Measurements from ENCODE around the gene MAPKAPK2.
"Not testable (repeated sequence)": the region's sequence is repeated elsewhere in the genome, so short reads cannot be mapped to it uniquely, and the experiment has no call there.

MAPKAPK2 gene

GRCh38 chr1:206745301-206745700 is 60.6 kb downstream of the MAPKAPK2 start:
- Histone ChIP-seq H3K36me3 (ENCODE audit: control insufficient read depth in 2 of 2, insufficient read depth in 2 of 2, low read length in 2 of 2) (no peaks in the 10 kb centered on the region), H3K4me3 (ENCODE audit: low read length in 2 of 2) (no peak overlapping the region), H3K9me3 (ENCODE audit: control insufficient read depth in 2 of 2, low read length in 2 of 2) (no peaks in the 10 kb centered on the region), H3K4me1 (ENCODE audit: control insufficient read depth, insufficient read depth, low read length) (no peaks in the 10 kb centered on the region), H3K27ac (ENCODE audit: low read length) (no peak overlapping the region), H3K27me3 (ENCODE audit: control insufficient read depth in 1 of 2, insufficient read depth in 2 of 2, low read length in 2 of 2) (peaks cover 2% of the 10 kb centered on the region in 2 donors), H3K9ac (ENCODE audit: low read length in 2 of 2) (no peak overlapping the region)

DNA sequence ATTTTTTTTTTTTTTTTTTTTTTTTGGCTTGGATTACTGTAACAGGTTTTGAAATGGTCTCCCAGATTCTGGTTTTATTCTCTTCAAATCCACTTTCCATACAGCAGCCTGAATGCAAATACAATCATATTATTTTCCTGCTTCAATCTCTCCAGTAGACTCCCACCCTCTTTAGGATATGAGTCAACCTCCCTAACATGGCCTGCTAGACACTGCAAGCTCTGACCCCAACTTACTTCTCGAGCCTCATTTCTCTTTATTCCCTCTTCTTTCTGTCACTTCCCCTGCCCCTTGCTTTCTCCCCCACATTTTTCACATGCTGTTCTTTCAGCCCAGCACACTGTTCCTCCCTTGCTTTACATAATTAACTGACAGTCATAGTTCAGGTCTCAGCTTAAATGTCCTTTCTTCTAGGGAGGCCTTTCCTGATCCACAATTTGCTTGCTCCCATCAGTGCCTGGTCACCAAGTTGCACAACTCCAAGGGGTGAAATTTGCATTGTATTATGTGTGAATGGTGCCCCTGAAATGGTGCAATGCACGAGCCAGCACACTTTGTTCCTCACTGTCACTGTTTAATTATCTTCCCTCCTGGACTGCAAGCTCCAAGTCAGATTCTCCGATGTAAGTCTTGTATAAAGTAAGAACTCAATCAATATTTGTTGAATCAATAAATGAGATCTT is 63.8 kb downstream of the MAPKAPK2 start:
- peaks cover 2% of the 10 kb centered on the region in 2 donors for H3K27me3 ChIP-seq (ENCODE audit: control insufficient read depth in 1 of 2, insufficient read depth in 2 of 2, low read length in 2 of 2)
- no peaks in the 10 kb centered on the region for H3K36me3 ChIP-seq (ENCODE audit: control insufficient read depth in 2 of 2, insufficient read depth in 2 of 2, low read length in 2 of 2)
- H3K27ac ChIP-seq (ENCODE audit: low read length): no peak overlapping the region
- no peak overlapping the region for H3K9ac ChIP-seq (ENCODE audit: low read length in 2 of 2)
- H3K9me3 ChIP-seq (ENCODE audit: control insufficient read depth in 2 of 2, low read length in 2 of 2): no peaks in the 10 kb centered on the region
- H3K4me3 ChIP-seq (ENCODE audit: low read length in 2 of 2): no peak overlapping the region
- no peaks in the 10 kb centered on the region for H3K4me1 ChIP-seq (ENCODE audit: control insufficient read depth, insufficient read depth, low read length)

- H3K9me3 ChIP-seq (ENCODE audit: control insufficient read depth in 2 of 2, low read length in 2 of 2): no peaks in the 10 kb centered on the region
- H3K4me1 ChIP-seq (ENCODE audit: control insufficient read depth, insufficient read depth, low read length): no peaks in the 10 kb centered on the region
- no peak overlapping the region for H3K9ac ChIP-seq (ENCODE audit: low read length in 2 of 2)
- H3K27ac ChIP-seq (ENCODE audit: low read length): no peak overlapping the region
- no peaks in the 10 kb centered on the region for H3K36me3 ChIP-seq (ENCODE audit: control insufficient read depth in 2 of 2, insufficient read depth in 2 of 2, low read length in 2 of 2)
- H3K4me3 ChIP-seq (ENCODE audit: low read length in 2 of 2): no peak overlapping the region
- H3K27me3 ChIP-seq (ENCODE audit: control insufficient read depth in 1 of 2, insufficient read depth in 2 of 2, low read length in 2 of 2): peaks cover 0 to 2% of the 10 kb centered on the region in 2 donors
Observed at GRCh38 chr1:206751891-206752290, 67.2 kb downstream of the MAPKAPK2 start.

- no peaks in the 10 kb centered on the region for H3K4me1 ChIP-seq (ENCODE audit: control insufficient read depth, insufficient read depth, low read length)
- peaks cover 0 to 2% of the 10 kb centered on the region in 2 donors for H3K27me3 ChIP-seq (ENCODE audit: control insufficient read depth in 1 of 2, insufficient read depth in 2 of 2, low read length in 2 of 2)
- no peak overlapping the region for H3K27ac ChIP-seq (ENCODE audit: low read length)
- H3K36me3 ChIP-seq (ENCODE audit: control insufficient read depth in 2 of 2, insufficient read depth in 2 of 2, low read length in 2 of 2): no peaks in the 10 kb centered on the region
- no peak overlapping the region for H3K9ac ChIP-seq (ENCODE audit: low read length in 2 of 2)
- no peak overlapping the region for H3K4me3 ChIP-seq (ENCODE audit: low read length in 2 of 2)
- H3K9me3 ChIP-seq (ENCODE audit: control insufficient read depth in 2 of 2, low read length in 2 of 2): no peaks in the 10 kb centered on the region
Observed at GRCh38 chr1:206752481-206752880, 67.8 kb downstream of the MAPKAPK2 start.

DNA sequence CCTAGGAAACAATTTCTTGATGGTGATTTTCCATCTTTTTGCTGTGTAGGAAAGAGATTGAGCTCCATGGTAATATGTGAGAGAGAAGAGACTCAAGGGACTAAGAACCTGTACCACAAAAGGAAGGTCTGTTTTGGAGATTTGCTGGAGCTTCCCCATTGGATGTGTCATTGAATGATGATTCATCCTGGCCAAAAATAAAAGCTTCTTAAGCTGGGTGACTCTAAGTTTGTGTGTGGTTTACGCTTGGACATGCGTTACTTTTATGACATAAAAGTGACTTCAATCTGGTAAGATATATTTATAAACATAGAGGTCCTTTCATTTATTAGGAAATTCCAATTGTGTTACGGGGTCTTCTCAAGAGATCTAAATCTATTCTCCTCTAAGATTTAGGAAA is 68.4 kb downstream of the MAPKAPK2 start:
- Histone ChIP-seq H3K4me1 (ENCODE audit: control insufficient read depth, insufficient read depth, low read length) (no peaks in the 10 kb centered on the region), H3K9ac (ENCODE audit: low read length in 2 of 2) (no peak overlapping the region), H3K27me3 (ENCODE audit: control insufficient read depth in 1 of 2, insufficient read depth in 2 of 2, low read length in 2 of 2) (peaks cover 0 to 2% of the 10 kb centered on the region in 2 donors), H3K27ac (ENCODE audit: low read length) (no peak overlapping the region), H3K9me3 (ENCODE audit: control insufficient read depth in 2 of 2, low read length in 2 of 2) (no peaks in the 10 kb centered on the region), H3K4me3 (ENCODE audit: low read length in 2 of 2) (no peak overlapping the region), H3K36me3 (ENCODE audit: control insufficient read depth in 2 of 2, insufficient read depth in 2 of 2, low read length in 2 of 2) (no peaks in the 10 kb centered on the region)

GRCh38 chr1:206754011-206754410 is 69.3 kb downstream of the MAPKAPK2 start:
- Histone ChIP-seq H3K4me3 (ENCODE audit: low read length in 2 of 2) (no peak overlapping the region), H3K9ac (ENCODE audit: low read length in 2 of 2) (no peak overlapping the region), H3K9me3 (ENCODE audit: control insufficient read depth in 2 of 2, low read length in 2 of 2) (no peaks in the 10 kb centered on the region), H3K4me1 (ENCODE audit: control insufficient read depth, insufficient read depth, low read length) (no peaks in the 10 kb centered on the region), H3K36me3 (ENCODE audit: control insufficient read depth in 2 of 2, insufficient read depth in 2 of 2, low read length in 2 of 2) (no peaks in the 10 kb centered on the region), H3K27me3 (ENCODE audit: control insufficient read depth in 1 of 2, insufficient read depth in 2 of 2, low read length in 2 of 2) (peaks cover 0 to 2% of the 10 kb centered on the region in 2 donors), H3K27ac (ENCODE audit: low read length) (no peak overlapping the region)

- Histone ChIP-seq H3K4me1 (ENCODE audit: control insufficient read depth, insufficient read depth, low read length) (no peaks in the 10 kb centered on the region), H3K4me3 (ENCODE audit: low read length in 2 of 2) (no peak overlapping the region), H3K9me3 (ENCODE audit: control insufficient read depth in 2 of 2, low read length in 2 of 2) (no peaks in the 10 kb centered on the region), H3K9ac (ENCODE audit: low read length in 2 of 2) (no peak overlapping the region), H3K27me3 (ENCODE audit: control insufficient read depth in 1 of 2, insufficient read depth in 2 of 2, low read length in 2 of 2) (no peaks in the 10 kb centered on the region), H3K36me3 (ENCODE audit: control insufficient read depth in 2 of 2, insufficient read depth in 2 of 2, low read length in 2 of 2) (no peaks in the 10 kb centered on the region), H3K27ac (ENCODE audit: low read length) (no peak overlapping the region)
Observed at GRCh38 chr1:206757524-206758266, 73.0 kb downstream of the MAPKAPK2 start.

DNA sequence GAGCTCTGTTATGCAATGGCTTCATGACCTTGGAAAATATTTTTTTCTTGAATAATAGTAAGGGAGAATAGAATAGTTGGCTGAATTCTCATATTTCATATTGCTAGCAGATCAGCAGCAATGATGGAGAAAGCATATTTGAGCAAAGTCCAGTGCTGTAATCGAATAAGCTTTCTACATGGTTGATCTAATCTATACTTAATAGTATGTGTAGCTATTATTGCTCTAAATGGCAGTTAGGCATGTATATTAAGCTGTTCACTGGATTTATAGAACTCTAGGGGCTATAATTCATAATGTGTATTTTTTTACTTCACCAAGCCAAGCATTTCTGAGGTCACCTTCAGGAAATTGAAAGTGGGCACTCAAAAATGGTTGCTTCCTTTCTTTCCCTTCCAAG is 75.9 kb downstream of the MAPKAPK2 start:
- Histone ChIP-seq H3K27ac (ENCODE audit: low read length) (no peak overlapping the region), H3K27me3 (ENCODE audit: control insufficient read depth in 1 of 2, insufficient read depth in 2 of 2, low read length in 2 of 2) (peaks cover 0 to 3% of the 10 kb centered on the region in 2 donors), H3K36me3 (ENCODE audit: control insufficient read depth in 2 of 2, insufficient read depth in 2 of 2, low read length in 2 of 2) (no peaks in the 10 kb centered on the region), H3K4me3 (ENCODE audit: low read length in 2 of 2) (no peak overlapping the region), H3K9me3 (ENCODE audit: control insufficient read depth in 2 of 2, low read length in 2 of 2) (peaks cover 0 to 3% of the 10 kb centered on the region in 2 donors), H3K9ac (ENCODE audit: low read length in 2 of 2) (no peak overlapping the region), H3K4me1 (ENCODE audit: control insufficient read depth, insufficient read depth, low read length) (no peaks in the 10 kb centered on the region)

- Histone ChIP-seq H3K27me3 (ENCODE audit: control insufficient read depth in 1 of 2, insufficient read depth in 2 of 2, low read length in 2 of 2) (peaks cover 0 to 3% of the 10 kb centered on the region in 2 donors), H3K36me3 (ENCODE audit: control insufficient read depth in 2 of 2, insufficient read depth in 2 of 2, low read length in 2 of 2) (no peaks in the 10 kb centered on the region), H3K4me3 (ENCODE audit: low read length in 2 of 2) (no peak overlapping the region), H3K9me3 (ENCODE audit: control insufficient read depth in 2 of 2, low read length in 2 of 2) (peaks cover 0 to 3% of the 10 kb centered on the region in 2 donors), H3K9ac (ENCODE audit: low read length in 2 of 2) (no peak overlapping the region), H3K27ac (ENCODE audit: low read length) (no peak overlapping the region), H3K4me1 (ENCODE audit: control insufficient read depth, insufficient read depth, low read length) (no peaks in the 10 kb centered on the region)
Observed at GRCh38 chr1:206761159-206761768, 76.6 kb downstream of the MAPKAPK2 start.

GRCh38 chr1:206762741-206763364 is 78.1 kb downstream of the MAPKAPK2 start:
- H3K36me3 ChIP-seq (ENCODE audit: control insufficient read depth in 2 of 2, insufficient read depth in 2 of 2, low read length in 2 of 2); H3K4me1 ChIP-seq (ENCODE audit: control insufficient read depth, insufficient read depth, low read length): not testable (repeated sequence)

More at GRCh38 chr1:206762741-206763364, 78.1 kb downstream of the MAPKAPK2 start:
- not testable (repeated sequence) for H3K9ac ChIP-seq (ENCODE audit: low read length in 2 of 2); H3K27me3 ChIP-seq (ENCODE audit: control insufficient read depth in 1 of 2, insufficient read depth in 2 of 2, low read length in 2 of 2); H3K27ac ChIP-seq (ENCODE audit: low read length); H3K4me3 ChIP-seq (ENCODE audit: low read length in 2 of 2); H3K9me3 ChIP-seq (ENCODE audit: control insufficient read depth in 2 of 2, low read length in 2 of 2)

All from stomach smooth muscle (tissue), 2 donors.